ENCODE results near the gene CALR3.

DNA sequence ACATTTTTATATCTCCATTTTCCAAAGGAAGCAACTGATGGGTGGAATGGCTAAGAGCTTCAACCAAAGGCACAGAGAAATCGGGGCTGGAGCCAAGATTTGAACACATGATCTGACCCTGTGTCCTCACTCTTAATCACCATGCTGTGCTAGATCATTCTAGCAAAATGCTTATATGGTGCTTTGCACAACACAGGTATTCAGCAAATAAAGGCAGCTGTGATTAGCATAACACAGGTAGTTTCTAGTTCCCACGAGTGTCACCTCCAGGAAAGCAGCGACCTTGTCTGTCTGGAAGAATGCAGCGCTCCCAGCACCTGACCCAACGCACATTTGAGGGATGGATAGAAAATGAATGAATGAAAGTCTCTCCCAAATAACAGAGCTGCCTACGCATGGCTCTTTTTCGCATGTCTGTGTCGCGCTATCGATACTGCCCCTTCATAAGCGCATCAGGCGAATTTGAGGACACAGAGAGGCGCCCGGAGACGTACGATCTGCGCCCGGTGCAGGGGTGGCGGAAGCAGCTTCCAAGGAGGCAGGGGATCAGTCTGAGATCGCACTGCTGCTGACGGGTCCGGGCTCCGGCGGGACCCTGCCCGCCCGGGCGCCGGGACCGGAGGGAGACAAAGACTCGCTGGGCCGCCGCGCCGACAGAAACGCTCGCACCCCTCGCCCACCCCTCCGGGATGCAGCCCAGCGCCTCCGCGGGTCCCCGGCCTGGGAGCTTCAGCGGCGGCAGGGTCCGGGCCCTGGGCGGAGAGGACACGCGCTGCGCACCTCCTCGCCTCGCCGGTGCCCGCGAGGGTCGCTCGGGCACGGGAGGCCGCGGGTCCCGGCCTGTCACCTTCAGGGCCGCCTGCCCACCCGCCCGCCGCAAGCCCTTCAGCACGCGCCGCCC is 24.8 kb downstream of the CALR3 start:
- TF ChIP-seq, protein P1, sequence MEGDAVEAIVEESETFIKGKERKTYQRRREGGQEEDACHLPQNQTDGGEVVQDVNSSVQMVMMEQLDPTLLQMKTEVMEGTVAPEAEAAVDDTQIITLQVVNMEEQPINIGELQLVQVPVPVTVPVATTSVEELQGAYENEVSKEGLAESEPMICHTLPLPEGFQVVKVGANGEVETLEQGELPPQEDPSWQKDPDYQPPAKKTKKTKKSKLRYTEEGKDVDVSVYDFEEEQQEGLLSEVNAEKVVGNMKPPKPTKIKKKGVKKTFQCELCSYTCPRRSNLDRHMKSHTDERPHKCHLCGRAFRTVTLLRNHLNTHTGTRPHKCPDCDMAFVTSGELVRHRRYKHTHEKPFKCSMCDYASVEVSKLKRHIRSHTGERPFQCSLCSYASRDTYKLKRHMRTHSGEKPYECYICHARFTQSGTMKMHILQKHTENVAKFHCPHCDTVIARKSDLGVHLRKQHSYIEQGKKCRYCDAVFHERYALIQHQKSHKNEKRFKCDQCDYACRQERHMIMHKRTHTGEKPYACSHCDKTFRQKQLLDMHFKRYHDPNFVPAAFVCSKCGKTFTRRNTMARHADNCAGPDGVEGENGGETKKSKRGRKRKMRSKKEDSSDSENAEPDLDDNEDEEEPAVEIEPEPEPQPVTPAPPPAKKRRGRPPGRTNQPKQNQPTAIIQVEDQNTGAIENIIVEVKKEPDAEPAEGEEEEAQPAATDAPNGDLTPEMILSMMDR (IDR thresholded peaks at IDR 0.05 in 4 of 5, conservative IDR thresholded peaks at IDR 0.05 in 1 of 5), result no peak
- peak; percentile 24 to 35 for TF ChIP-seq POLR2A (IDR thresholded peaks at IDR 0.05)

All from gastrocnemius medialis (tissue), 4 donors.